Activated CD8-positive, alpha-beta T cell treated with anti-CD3 and anti-CD28 coated beads for 36 hours (primary cell): ENCODE measurements around the gene SPATA31D1. TPM values are rescaled to one million over a fixed set of nuclear protein-coding genes. Genes with fewer than 3 reads are reported as not detected.

ENCODE experiments used
- ATAC-seq: fragments of 200-7000 bp; cut with Tn5 transposase; one replicate; pipeline ENCODE4 v1.10.0; 2021; ENCODE audit warnings: mild to moderate bottlenecking, moderate library complexity
- CTCF ChIA-PET: fragments of 350-600 bp; sonication (Branson Sonifier 250); formaldehyde crosslinking; loops from one replicate; lab custom pipeline; 2021; ENCODE audit warnings: antibody characterized with exemption; lab: Charles Lee
- POLR2A ChIA-PET: fragments of 350-600 bp; sonication (Branson Sonifier 250); formaldehyde crosslinking; loops from one replicate; lab custom pipeline; 2021; ENCODE audit warnings: antibody characterized with exemption; lab: Charles Lee
- DNase-seq: peaks from one replicate; pipeline ENCODE4 v3.0.0-alpha.2; 2020
- H3K27ac Mint-ChIP-seq: one replicate; pipeline ENCODE4 v1.8.0; 2021; ENCODE audit warnings: mild to moderate bottlenecking, mixed read lengths
- H3K27me3 Mint-ChIP-seq: one replicate; pipeline ENCODE4 v1.8.0; 2021; ENCODE audit warnings: mixed read lengths
- H3K36me3 Mint-ChIP-seq: one replicate; pipeline ENCODE4 v1.8.0; 2021; ENCODE audit warnings: low read depth, mixed read lengths
- H3K4me1 Mint-ChIP-seq: one replicate; pipeline ENCODE4 v1.8.0; 2021; ENCODE audit warnings: low read depth, mixed read lengths
- H3K4me3 Mint-ChIP-seq: one replicate; pipeline ENCODE4 v1.8.0; 2021; ENCODE audit warnings: mild to moderate bottlenecking, moderate library complexity, mixed read lengths
- H3K9me3 Mint-ChIP-seq: one replicate; pipeline ENCODE4 v1.8.0; 2021; ENCODE audit warnings: mixed read lengths
- intact Hi-C: fragments of 100-400 bp; cut with micrococcal nuclease; formaldehyde crosslinking; loops from one replicate; pipeline ENCODE4 v1.10.0; 2022
- total RNA-seq, 2 experiments: library from RNA; stranded (reverse); gene quantifications; one replicate each; pipeline ENCODE4 v1.2.3, GENCODE V29; 2021
- TF ChIP-seq, protein P1 (sequence below): fragments of 200-600 bp; IDR thresholded peaks from one replicate; pipeline ENCODE4 v1.8.0; 2022; ENCODE audit warnings: antibody characterized with exemption, mild to moderate bottlenecking

Gene SPATA31D1
- total RNA-seq, 2 experiments from 2014 or later = not detected

DNA sequence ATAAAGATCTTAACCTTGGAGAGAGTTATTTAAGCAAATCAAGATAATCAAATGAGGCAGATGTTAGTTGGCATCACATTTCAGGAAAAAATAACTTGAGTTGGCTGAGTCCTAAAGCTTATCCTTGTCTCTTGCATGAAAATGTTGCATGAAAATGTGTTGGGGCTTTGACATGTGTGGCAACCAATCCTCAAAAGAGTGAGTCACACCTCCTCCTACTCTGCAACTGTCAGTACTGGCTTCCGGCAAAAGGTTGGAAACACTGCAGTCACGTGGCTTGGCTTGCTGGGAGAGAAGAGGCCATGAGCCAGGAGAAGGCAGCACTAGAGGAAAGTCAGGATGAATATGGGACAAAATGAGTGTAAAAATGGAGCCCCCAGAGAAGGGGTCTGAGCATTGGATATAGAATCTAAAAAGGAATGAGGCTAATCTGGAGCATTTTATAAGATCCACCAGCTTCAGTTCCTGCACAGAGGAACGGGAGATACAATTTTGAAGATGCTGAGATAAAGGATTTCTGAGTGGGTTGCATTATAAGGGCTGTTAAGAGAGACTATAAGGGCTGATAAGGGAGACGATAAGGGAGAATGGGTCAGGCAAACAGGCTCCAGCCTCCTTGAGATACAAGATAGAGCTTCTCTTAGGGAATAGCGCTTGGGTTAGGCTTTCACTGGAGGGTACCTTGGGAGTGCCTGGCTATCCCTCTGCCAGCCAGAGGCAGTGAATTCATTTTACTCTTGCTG lies 43.1 kb downstream of the SPATA31D1 start:
- TF ChIP-seq, protein P1, sequence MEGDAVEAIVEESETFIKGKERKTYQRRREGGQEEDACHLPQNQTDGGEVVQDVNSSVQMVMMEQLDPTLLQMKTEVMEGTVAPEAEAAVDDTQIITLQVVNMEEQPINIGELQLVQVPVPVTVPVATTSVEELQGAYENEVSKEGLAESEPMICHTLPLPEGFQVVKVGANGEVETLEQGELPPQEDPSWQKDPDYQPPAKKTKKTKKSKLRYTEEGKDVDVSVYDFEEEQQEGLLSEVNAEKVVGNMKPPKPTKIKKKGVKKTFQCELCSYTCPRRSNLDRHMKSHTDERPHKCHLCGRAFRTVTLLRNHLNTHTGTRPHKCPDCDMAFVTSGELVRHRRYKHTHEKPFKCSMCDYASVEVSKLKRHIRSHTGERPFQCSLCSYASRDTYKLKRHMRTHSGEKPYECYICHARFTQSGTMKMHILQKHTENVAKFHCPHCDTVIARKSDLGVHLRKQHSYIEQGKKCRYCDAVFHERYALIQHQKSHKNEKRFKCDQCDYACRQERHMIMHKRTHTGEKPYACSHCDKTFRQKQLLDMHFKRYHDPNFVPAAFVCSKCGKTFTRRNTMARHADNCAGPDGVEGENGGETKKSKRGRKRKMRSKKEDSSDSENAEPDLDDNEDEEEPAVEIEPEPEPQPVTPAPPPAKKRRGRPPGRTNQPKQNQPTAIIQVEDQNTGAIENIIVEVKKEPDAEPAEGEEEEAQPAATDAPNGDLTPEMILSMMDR = no peak
- intact Hi-C loops = no loop called here
- no peak for DNase-seq
- no peak for ATAC-seq
- CTCF ChIA-PET = no interaction called here
- POLR2A ChIA-PET = no interaction called here
- Mint-ChIP-seq H3K27ac (no peak overlapping the region), H3K4me3 (no peak overlapping the region), H3K36me3 (no peaks in the 10 kb centered on the region), H3K27me3 (no peaks in the 10 kb centered on the region), H3K4me1 (no peaks in the 10 kb centered on the region), H3K9me3 (no peaks in the 10 kb centered on the region)

DNA sequence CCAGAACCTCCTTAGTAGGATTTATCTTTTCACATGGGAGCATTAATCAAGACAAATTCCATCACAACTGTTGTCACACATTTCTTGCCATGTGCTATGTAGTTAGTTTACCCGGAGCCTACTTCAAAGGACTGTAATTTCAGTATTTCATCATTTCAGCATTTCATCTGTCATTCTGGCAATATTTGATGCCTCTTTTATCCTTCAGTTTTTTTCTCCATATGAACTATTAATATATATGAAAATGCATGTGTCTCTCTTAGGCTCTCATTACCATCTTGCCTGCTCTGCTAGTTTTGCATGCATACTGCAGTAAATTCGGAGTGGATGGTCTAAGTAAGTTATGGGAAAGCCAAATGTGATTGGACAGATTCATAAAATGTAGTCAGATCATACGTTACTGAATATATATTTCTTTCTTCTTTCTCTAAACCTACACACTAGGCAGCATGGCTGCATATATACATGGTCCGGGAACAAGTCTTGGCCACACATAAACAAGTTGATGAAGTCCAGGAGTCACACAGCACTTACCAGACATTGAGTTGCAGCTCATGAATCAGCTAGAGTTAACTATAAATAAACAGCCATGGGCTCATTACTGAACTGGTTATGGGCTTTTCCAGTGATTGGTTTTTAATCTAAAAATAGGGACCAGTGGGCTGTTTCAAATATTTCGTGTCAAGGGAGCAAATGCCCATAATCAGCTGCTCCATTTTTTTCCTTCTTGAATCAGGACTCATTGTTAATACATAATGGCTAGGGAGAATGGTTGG lies 46.6 kb downstream of the SPATA31D1 start:
- DNase-seq = no peak
- intact Hi-C loops = no loop called here
- H3K4me3 Mint-ChIP-seq = no peak overlapping the region
- TF ChIP-seq, protein P1 = no peak
- no peak overlapping the region for H3K27ac Mint-ChIP-seq
- H3K36me3 Mint-ChIP-seq = no peaks in the 10 kb centered on the region
- CTCF ChIA-PET = no interaction called here
- H3K9me3 Mint-ChIP-seq = no peaks in the 10 kb centered on the region
- no peaks in the 10 kb centered on the region for H3K27me3 Mint-ChIP-seq
- POLR2A ChIA-PET = no interaction called here
- ATAC-seq = no peak
- H3K4me1 Mint-ChIP-seq = no peaks in the 10 kb centered on the region

DNA sequence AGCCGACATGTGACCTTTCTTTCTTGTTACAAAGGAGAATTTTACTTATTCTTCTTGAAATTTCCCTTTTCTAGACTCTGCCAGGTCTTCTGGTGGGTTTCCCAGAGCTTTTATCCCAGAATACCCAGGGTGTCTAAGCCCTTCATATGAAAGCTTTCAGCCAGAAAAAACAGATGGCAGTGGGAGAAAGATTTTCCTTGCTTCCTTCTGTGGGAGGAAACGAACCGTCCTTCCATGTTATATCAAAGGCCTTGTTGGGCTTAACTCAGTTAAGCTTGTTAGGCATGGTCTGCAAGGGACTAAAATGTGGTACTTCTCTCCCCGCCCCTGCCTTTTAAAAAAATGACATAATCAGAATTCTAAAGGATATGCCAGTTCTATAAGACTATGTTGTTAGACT lies 47.5 kb downstream of the SPATA31D1 start:
- intact Hi-C loops = no loop called here
- H3K36me3 Mint-ChIP-seq = no peaks in the 10 kb centered on the region
- POLR2A ChIA-PET = no interaction called here

DNA sequence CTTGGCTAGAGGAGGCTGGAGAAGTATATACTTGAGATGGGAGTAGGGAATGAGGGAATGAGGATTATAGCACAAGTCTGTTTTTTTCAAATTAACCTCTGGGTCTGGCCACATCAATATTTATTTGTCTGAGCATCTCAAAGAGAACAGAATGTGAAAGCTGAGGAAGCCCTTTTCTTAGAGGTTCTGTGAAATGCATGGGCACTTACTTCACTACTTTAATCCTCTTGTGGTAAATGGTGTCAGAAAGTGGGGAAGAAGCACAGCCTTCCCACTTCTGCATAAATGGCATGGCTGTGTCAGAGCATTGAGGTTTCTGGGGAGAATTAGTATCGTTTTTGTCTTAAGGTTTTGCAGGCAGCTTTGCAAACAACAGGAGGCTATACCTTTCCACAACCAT lies 48.6 kb downstream of the SPATA31D1 start:
- Mint-ChIP-seq H3K36me3 (no peaks in the 10 kb centered on the region), H3K27me3 (no peaks in the 10 kb centered on the region), H3K4me1 (no peaks in the 10 kb centered on the region), H3K9me3 (no peaks in the 10 kb centered on the region), H3K4me3 (no peak overlapping the region), H3K27ac (no peak overlapping the region)
- DNase-seq = no peak
- no peak for ATAC-seq
- CTCF ChIA-PET = no interaction called here
- intact Hi-C loops = no loop called here
- TF ChIP-seq, protein P1 = no peak
- POLR2A ChIA-PET = no interaction called here

More for the DNA sequence above, 47.5 kb downstream of the SPATA31D1 start:
- Mint-ChIP-seq H3K4me1 (no peaks in the 10 kb centered on the region), H3K27me3 (no peaks in the 10 kb centered on the region), H3K9me3 (no peaks in the 10 kb centered on the region), H3K4me3 (no peak overlapping the region), H3K27ac (no peak overlapping the region)
- CTCF ChIA-PET = no interaction called here
- ATAC-seq (no peak), DNase-seq (no peak)
- TF ChIP-seq, protein P1 = no peak

DNA sequence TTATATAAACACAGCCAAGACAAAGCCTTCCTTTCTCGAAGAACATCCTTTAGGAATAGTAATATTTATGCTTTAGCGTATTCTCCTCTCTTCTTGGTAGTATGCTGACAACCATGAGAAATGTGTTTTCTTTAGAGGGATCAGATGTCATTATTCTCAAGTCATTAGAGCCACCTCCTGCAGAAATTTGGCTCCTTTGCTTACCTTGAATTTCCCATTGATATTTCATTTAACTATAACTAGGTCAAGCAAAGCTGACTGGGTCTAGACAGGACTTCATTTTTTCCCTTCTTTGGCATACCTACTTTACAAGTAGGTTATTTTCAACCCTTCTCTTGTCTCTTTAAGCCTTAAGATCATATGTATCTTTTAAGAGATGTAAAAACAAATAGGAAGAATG lies 50.3 kb downstream of the SPATA31D1 start:
- no peak overlapping the region for H3K4me3 Mint-ChIP-seq
- TF ChIP-seq, protein P1 = no peak
- ChIA-PET CTCF (no interaction called here), POLR2A (no interaction called here)
- H3K27me3 Mint-ChIP-seq = no peaks in the 10 kb centered on the region
- DNase-seq (no peak), ATAC-seq (no peak)
- no peaks in the 10 kb centered on the region for H3K9me3 Mint-ChIP-seq
- no peaks in the 10 kb centered on the region for H3K4me1 Mint-ChIP-seq
- intact Hi-C loops = no loop called here
- H3K36me3 Mint-ChIP-seq = no peaks in the 10 kb centered on the region
- H3K27ac Mint-ChIP-seq = no peak overlapping the region
